ENCODE results near the gene PLEKHM3.

The PLEKHM3 gene

DNA sequence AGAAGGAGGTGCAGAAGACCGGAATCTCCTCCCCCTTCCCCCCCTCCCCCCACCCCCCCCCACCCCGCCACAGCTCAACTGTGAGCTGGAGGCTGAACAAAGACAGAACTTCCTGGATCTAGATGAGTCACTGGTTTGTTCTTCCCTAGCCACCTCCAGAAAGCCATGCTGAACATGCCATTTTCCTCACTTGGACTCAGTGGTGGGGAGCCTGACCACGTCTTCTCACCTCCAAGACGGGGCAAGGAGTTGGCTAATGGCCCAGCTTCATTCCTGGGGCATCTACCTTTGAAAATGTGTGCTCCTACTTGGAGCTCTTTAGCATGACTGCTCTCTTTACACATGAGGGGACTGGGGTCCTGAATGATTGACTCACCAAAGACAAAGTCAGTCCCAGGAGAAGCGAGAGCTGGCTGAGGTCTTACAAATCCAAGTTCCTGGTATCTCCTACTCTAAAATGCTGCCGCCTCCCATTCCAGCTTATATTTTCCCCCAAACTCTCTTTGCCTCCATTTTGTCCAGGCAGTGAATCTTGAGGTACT lies 233.0 kb downstream of the PLEKHM3 start:
- DNase-seq (ENCODE audit: low read depth in 2 of 2): no peak

DNA sequence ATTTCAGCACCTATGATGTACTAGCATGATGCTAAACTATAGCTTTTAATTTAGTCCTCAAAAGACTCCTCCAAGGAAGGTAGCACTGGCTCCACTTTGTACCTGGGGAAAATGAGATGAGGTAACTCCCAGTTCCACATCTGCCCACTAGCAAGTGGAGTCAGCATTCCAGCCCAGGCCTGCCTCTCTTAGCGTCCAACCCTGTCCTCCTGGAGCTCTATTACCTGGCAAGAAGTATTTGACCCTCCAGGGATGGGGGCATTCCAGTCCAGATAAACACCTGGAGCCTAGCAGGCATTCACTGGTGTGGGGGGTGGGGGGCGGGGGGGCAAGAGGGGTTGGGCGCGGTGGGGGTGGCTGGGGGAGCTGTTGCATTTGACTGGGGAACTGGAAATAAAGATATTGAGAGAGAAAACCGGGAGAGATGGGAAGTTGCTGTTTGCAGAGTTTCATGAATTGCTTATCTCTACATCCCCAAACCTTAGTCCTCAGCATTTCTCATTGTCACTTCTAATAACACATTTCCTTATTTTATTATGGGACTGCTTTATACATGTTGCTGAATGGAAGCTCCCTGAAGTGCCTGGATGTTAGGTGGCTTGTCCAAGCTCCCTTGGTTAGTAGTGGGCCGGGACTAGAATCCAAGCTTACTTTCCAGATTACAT lies 233.6 kb downstream of the PLEKHM3 start:
- no peak for DNase-seq (ENCODE audit: low read depth in 2 of 2)

DNA sequence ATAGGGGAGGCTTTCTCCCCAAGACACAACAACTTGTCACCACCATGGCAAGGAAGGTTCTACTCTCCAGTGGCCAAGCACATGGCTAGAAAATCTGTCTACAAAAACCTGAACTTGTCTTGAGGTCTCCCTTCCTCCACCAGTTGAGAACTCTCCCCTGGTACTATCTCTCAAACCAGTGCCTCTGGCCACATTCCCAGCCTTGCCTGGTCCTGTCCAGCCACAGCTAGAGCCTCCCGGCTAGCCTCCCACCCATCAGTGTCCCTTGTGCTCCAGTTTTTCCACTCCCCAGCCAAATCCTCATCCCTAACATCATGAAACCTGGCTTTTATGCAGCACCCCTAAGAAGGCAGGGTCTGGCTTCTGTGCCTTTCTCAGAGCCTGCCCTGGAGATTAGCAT lies 234.4 kb downstream of the PLEKHM3 start:
- no peak for DNase-seq (ENCODE audit: low read depth in 2 of 2)

DNA sequence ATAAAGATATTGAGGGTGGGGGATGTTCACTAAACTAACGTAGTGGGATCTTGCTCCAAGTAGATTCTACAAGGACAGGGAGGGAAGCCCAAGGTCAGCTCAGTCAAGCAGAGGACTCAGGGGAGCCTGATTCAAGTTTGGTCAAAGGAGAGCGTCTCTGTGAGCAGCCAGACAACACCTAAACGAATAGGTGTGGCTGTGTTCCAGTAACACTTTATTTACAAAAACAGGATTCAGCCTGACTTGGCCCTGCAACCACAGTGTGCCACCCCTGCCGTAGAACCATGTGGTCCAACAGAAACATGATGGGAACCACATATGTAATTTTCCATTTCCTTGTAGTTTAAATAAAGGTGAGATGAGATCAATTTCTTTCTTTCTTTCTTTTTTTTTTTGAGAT lies 237.5 kb downstream of the PLEKHM3 start:
- DNase-seq (ENCODE audit: low read depth in 2 of 2): no peak

DNA sequence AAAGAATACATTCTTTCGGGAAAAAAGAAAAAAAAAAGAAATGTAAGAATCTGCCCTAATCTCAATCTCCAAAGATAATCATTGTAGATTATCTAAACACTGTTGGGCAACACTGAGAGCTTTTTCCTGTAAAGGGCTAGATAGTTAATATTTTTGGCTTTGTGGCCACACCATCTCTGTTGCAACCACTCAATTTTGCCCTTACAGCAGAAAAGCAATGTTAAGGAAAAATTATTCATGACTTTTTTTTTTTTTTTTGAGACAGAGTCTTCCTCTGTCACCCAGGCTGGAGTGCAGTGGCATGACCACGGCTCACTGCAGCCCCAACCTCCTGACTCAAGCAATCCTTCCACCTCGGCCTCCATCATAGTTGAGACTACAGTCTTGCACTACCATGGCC lies 238.3 kb downstream of the PLEKHM3 start:
- DNase-seq (ENCODE audit: low read depth in 2 of 2): no peak

DNA sequence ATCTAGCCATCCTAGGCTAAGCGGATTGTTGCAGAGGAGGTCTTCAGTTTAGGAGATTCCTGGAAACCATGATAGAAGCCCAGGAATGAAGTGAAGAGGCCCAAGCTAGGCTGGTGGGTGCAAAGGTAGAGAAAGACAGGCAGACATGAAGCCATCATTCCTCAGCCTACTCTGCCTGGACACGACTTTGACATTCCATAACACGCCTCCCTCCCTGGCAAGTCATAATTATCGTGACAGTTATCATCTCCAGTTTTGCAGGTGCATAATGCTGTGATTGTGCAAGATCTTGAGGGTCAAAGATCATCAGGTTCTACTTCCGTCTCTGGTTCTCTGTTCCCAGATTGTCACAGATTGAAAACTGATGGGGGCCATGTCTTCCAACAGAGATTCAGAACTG lies 240.4 kb downstream of the PLEKHM3 start:
- no peak for DNase-seq (ENCODE audit: low read depth in 2 of 2)

DNA sequence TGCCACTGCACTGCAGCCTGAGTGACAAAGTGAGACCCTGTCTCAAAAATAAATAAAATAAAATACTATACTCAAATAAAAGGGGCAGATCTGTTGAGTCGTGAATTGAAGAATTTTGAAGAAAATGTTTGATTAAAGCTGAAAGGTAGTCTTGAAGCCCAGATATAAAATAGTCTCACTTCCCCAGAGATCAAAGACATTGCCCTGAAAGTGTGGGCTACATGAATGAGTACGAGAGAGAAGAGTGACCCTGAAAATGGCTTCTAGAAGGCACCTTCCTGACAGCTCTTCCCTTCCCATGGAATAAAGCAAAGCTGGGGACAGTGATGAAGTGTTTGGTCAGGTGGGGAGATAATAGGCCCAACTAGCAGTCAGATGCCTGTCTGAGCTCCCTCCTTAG lies 241.8 kb downstream of the PLEKHM3 start:
- DNase-seq (ENCODE audit: low read depth in 2 of 2): no peak

DNA sequence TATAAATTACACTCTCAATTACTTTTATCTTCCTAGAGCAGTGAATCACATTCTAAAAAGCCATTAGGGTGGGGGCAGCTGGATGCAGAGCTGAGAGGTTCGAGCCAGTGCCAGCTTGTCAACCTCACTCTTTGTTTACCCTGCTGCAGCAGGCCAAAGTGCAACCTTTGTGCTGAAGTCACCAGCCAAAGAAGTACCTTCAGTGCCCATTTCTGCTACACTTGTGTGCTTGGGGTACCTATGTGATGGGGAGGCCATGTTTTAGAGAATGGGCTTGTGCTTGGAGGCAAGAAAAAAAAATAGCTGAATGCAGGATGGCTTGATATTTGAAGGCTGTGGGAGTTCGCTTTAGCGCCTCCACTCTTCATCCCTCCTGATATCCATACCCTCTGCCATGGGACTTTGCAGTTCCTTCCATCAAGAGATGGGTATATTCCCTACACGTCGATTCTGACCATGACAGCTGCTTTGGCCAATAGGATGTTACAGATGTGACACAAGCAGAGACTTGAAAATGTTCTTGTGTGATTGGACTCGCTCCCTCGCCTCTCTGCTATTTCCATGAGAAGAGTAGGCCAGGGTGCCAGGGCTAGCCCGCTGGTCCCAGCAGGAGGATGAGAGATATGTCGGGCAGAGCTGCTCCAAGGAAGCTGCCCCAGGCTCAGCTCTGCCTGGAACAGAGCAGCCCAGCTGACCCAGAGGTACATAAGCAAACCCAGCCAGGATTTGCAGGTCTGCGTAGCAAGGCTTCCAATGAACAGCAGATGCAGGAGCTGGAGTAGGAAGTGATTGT lies 242.9 kb downstream of the PLEKHM3 start:
- no peak for DNase-seq (ENCODE audit: low read depth in 2 of 2)

DNA sequence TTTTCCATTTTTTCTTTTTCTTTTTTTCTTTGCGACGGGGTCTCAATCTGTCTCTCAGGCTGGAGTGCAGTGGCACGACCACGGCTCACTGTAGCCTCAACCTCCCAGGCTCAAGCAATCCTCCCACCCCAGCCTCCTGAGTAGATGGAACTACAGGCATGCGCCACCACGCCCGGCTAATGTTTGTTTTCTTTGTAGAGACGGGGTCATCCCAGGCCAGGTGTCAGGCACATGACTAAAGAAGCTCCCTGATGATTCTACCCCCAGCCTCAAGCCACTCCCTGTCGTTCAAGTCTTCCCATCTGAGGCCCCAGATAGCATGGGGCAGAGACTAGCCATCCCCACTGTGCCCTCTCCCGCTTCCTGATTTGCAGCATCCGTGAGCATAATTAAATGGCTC lies 245.8 kb downstream of the PLEKHM3 start:
- no peak for DNase-seq (ENCODE audit: low read depth in 2 of 2)

DNA sequence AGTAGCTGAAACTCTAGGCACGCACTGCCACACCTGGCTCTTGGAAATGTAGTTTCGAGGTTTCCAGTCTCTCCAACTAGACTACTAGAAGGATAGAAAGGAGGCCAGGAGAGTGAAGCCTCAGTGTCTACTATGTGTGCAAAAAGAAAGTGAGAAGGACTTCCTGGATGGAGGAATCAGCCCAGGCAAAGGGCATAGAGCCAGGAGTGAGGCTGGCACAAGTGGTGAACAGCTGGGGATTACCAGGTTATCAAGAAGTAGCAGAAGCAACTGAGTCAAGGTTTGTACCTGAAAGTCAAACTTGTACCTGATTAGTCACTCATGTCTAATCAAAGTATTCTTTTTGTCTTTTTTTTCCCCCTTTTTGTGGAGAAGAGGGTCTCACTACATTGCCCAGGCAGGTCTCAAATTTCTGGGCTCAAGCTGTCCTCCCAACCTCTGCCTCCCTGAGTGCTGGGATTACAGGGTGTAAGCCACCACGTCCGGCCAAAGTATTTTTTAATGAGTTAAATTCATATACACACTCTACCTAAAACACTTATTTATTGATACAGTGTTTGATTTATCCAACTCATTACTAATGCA lies 246.9 kb downstream of the PLEKHM3 start:
- DNase-seq (ENCODE audit: low read depth in 2 of 2): no peak

DNA sequence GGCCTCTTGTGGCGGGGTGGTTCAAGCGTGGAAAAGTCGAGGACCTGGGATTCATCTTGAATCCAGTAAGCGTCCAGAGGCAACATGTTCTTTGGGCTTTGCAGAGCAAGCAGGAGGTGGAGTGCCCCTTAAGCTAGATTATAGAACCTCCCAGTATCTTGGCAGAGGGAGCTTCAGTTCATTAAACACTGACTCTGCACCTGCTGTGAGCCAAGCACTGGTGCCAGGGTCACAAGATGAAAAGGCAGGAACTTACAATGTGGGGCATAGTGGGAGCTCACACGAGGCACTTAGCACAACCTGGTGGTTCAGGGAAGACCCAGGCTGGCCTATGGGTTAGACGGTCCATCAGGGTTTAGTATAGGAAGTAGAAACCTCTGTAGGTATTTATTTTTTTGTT lies 248.2 kb downstream of the PLEKHM3 start:
- no peak for DNase-seq (ENCODE audit: low read depth in 2 of 2)

DNA sequence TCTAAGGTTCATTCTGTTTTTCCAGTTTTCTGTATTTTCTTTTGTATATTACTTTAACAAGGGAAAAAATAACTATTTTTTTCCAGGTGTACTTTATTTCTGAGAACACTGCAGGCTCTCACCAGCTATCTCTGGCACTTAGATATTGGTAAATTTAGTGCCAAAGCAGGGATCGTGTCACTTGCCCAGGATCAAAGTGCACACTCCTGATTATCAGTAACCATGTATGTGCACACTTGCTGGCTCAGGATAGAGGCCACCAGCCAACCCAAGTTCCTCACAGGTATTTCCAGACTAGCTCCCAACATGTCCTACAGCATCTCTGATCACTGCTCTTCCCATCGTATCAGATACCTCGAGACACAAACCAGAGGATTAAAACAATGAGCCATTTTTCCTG lies 249.9 kb downstream of the PLEKHM3 start:
- DNase-seq (ENCODE audit: low read depth in 2 of 2): no peak

DNA sequence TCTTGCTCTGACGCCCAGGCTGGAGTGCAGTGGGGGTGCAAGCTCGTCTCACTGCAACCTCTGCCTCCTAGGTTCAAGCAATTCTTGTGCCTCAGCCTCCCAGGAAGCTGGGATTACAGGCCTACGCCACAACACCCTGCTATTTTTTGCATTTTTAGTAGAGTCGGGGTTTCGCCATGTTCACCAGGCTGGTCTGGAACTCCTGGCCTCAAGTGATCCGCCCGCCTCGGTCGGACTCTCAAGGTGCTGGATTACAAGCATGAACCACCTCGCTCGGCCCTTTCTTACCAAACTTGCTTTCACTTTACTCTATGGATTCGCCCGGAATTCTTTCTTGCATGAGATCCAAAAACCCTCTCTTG lies 252.5 kb downstream of the PLEKHM3 start:
- DNase-seq (ENCODE audit: low read depth in 2 of 2): no peak

DNA sequence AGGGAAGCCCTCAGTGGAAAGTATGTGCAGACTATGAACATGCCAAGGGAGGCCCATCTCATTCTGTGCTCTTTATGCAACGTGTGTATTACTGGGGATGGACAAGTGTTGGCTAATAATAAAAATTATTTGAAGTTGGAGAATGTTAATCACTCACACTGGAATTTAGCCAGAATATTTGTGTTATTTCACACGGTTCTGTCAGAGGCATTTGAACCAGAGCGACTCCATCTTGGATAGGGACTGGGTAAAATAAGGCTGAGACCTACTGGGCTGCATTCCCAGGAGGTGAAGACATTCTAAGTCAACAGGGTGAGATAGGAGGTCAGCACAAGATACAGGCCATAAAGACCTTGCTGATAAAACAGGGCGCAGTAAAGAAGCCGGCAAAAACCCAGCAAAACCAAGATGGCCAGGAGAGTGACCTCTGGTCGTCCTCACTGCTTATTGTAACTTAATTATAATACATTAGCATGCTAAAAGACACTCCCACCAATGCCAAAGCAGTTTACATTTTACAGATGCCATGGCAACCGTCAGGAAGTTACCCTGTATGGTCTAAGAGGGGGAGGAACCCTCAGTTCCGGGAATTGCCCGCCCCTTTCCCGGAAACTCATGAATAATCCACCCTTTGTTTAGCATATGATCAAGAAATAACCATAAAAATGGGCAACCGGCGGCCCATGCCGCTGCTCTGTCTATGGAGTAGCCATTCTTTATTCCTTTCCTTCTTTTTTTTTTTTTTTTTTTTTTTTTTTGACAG lies 253.1 kb downstream of the PLEKHM3 start:
- DNase-seq (ENCODE audit: low read depth in 2 of 2): peak in 1 of 2 donors; percentile 34

DNA sequence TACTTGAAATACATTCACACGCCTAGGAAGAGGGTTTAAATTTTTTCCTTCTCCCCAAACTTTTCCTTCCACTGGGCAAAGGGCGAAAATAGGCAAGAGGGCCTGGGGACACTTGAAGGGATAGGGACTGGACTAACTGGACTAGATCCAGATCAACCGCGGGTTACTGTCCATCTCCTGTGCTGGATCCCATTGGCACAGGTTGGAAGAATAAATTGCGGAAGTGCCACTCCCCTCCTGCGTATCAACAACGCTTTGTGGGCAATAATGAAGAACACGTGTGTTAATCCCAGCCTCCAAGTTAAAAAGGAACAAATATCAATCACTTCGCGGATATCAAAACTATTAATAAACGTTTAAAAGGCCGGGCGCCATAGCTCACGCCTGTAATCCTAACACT lies 253.9 kb downstream of the PLEKHM3 start:
- DNase-seq (ENCODE audit: low read depth in 2 of 2): no peak

All from stimulated activated CD4-positive, alpha-beta T cell treated with anti-CD3 and anti-CD28 coated beads, Interleukin-1b, Interleukin-23, amount 100 ng/mL, for 4 hours (primary cell).